ENCODE data around the gene DGUOK. TPM values are rescaled to one million over a fixed set of nuclear protein-coding genes. Genes with fewer than 3 reads are reported as not detected.

Gene DGUOK
- total RNA-seq (10 to 100 TPM; 19.6 to 24.4 TPM), polyA plus RNA-seq (10 to 100 TPM; 32.2 to 49.7 TPM)

DNA sequence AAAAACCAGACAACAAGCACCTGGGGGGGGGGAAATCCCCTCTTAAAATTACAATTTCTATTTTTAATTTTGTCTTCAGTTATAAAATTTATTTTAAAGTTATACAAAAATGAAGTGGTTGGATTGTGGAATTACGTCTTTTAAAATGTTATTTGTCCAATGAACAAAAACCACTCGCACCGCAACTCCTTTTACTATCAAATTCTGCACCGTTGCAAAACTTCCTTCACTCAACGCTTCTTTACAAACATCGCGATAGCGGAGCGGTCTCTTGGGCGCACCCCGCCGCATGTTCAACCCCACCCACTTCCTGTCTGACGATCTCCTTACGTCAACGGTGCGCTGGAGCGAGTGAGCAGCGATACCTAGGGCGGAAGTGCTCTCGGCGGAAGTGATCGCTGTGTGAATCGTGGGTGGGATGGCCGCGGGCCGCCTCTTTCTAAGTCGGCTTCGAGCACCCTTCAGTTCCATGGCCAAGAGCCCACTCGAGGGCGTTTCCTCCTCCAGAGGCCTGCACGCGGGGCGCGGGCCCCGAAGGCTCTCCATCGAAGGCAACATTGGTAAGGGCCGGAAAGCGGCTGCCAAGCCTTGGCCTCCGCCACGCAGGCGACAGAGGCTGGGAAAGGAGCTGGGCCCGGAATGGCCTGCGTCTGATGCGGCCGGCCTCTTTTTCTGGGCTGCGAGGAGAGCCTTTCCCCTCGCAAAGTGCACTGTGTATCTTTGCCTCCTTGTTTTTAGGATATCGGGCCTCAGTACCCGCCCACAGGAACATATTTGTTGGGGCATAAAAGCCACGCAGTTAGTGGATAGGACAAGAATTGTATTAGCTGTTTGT is at the start of gene DGUOK:
Gene DGUOK, plus strand, starts transcription at position 388 of the 835 bp plus-strand sequence. Its CDS starts 31 bp downstream, at position 419.
- TF ChIP-seq RAD21 (IDR thresholded peaks at IDR 0.05) (peak; percentile 49 to 51), TAF1 (conservative IDR thresholded peaks at IDR 0.05) (peak; percentile 56), YY1 (IDR thresholded peaks at IDR 0.05) (peak; percentile 96), FOXA2 (IDR thresholded peaks at IDR 0.05) (no peak), SP1 (IDR thresholded peaks at IDR 0.05) (peak; percentile 63), NR2F2 (IDR thresholded peaks at IDR 0.05) (no peak), EGR1 (IDR thresholded peaks at IDR 0.05; ENCODE audit: low read depth in 2 of 2) (peak; percentile 43 to 59), HNF4G (IDR thresholded peaks at IDR 0.05) (no peak), HNF4A (conservative IDR thresholded peaks at IDR 0.05) (peak in 1 of 2 donors; percentile 23), FOXA1 (IDR thresholded peaks at IDR 0.05) (peak; percentile 6), JUND (IDR thresholded peaks at IDR 0.05) (peak; percentile 74 to 84), GABPA (IDR thresholded peaks at IDR 0.05 in 1 of 2, conservative IDR thresholded peaks at IDR 0.05 in 1 of 2) (peak; percentile 95 to 98), RXRA (IDR thresholded peaks at IDR 0.05) (peak; percentile 31 to 39)
- TF ChIP-seq, protein P1, sequence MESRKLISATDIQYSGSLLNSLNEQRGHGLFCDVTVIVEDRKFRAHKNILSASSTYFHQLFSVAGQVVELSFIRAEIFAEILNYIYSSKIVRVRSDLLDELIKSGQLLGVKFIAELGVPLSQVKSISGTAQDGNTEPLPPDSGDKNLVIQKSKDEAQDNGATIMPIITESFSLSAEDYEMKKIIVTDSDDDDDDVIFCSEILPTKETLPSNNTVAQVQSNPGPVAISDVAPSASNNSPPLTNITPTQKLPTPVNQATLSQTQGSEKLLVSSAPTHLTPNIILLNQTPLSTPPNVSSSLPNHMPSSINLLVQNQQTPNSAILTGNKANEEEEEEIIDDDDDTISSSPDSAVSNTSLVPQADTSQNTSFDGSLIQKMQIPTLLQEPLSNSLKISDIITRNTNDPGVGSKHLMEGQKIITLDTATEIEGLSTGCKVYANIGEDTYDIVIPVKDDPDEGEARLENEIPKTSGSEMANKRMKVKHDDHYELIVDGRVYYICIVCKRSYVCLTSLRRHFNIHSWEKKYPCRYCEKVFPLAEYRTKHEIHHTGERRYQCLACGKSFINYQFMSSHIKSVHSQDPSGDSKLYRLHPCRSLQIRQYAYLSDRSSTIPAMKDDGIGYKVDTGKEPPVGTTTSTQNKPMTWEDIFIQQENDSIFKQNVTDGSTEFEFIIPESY (IDR thresholded peaks at IDR 0.05) = peak; percentile 99
- TF ChIP-seq, protein P2, sequence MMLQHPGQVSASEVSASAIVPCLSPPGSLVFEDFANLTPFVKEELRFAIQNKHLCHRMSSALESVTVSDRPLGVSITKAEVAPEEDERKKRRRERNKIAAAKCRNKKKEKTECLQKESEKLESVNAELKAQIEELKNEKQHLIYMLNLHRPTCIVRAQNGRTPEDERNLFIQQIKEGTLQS (IDR thresholded peaks at IDR 0.05) = peak; percentile 51
- TF ChIP-seq, protein P3, sequence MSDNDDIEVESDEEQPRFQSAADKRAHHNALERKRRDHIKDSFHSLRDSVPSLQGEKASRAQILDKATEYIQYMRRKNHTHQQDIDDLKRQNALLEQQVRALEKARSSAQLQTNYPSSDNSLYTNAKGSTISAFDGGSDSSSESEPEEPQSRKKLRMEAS (IDR thresholded peaks at IDR 0.05) = peak; percentile 72
- TF ChIP-seq, protein P4, sequence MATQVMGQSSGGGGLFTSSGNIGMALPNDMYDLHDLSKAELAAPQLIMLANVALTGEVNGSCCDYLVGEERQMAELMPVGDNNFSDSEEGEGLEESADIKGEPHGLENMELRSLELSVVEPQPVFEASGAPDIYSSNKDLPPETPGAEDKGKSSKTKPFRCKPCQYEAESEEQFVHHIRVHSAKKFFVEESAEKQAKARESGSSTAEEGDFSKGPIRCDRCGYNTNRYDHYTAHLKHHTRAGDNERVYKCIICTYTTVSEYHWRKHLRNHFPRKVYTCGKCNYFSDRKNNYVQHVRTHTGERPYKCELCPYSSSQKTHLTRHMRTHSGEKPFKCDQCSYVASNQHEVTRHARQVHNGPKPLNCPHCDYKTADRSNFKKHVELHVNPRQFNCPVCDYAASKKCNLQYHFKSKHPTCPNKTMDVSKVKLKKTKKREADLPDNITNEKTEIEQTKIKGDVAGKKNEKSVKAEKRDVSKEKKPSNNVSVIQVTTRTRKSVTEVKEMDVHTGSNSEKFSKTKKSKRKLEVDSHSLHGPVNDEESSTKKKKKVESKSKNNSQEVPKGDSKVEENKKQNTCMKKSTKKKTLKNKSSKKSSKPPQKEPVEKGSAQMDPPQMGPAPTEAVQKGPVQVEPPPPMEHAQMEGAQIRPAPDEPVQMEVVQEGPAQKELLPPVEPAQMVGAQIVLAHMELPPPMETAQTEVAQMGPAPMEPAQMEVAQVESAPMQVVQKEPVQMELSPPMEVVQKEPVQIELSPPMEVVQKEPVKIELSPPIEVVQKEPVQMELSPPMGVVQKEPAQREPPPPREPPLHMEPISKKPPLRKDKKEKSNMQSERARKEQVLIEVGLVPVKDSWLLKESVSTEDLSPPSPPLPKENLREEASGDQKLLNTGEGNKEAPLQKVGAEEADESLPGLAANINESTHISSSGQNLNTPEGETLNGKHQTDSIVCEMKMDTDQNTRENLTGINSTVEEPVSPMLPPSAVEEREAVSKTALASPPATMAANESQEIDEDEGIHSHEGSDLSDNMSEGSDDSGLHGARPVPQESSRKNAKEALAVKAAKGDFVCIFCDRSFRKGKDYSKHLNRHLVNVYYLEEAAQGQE (IDR thresholded peaks at IDR 0.05) = peak; percentile 51
- TF ChIP-seq, protein P5, sequence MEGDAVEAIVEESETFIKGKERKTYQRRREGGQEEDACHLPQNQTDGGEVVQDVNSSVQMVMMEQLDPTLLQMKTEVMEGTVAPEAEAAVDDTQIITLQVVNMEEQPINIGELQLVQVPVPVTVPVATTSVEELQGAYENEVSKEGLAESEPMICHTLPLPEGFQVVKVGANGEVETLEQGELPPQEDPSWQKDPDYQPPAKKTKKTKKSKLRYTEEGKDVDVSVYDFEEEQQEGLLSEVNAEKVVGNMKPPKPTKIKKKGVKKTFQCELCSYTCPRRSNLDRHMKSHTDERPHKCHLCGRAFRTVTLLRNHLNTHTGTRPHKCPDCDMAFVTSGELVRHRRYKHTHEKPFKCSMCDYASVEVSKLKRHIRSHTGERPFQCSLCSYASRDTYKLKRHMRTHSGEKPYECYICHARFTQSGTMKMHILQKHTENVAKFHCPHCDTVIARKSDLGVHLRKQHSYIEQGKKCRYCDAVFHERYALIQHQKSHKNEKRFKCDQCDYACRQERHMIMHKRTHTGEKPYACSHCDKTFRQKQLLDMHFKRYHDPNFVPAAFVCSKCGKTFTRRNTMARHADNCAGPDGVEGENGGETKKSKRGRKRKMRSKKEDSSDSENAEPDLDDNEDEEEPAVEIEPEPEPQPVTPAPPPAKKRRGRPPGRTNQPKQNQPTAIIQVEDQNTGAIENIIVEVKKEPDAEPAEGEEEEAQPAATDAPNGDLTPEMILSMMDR (IDR thresholded peaks at IDR 0.05; ENCODE audit: low read depth, low read length, missing input control) = no peak
- under 1% methylated on average over 50 of the region's 50 CpGs for WGBS
- peak; percentile 95 for DNase-seq (ENCODE audit: low spot score)
- peaks cover 0 to 3% (median 0%) of the 10 kb centered on the region in 4 donors for H3K27me3 ChIP-seq (ENCODE audit: control insufficient read depth in 4 of 4, insufficient read depth in 4 of 4, low read length in 3 of 4)
- peak within 1 kb of the TSS; percentile 82 to 96 for H3K9ac ChIP-seq (ENCODE audit: low read depth in 1 of 2, low read length in 2 of 2)
- H3K9me3 ChIP-seq (ENCODE audit: control insufficient read depth in 4 of 4, low read length in 3 of 4) = no peaks in the 10 kb centered on the region
- H3K4me1 ChIP-seq (ENCODE audit: control insufficient read depth in 4 of 4, insufficient read depth in 4 of 4, low read length in 3 of 4) = peaks cover 10 to 27% (median 15%) of the 10 kb centered on the region in 4 donors
- no peaks in the 10 kb centered on the region for H3K36me3 ChIP-seq (ENCODE audit: control insufficient read depth in 4 of 4, insufficient read depth in 3 of 4, low read depth in 1 of 4, low read length in 3 of 4)
- peak within 1 kb of the TSS; percentile 86 to 98 (median 96) for H3K4me3 ChIP-seq (ENCODE audit: low read depth in 1 of 3, low read length in 3 of 3)
- peak within 1 kb of the TSS; percentile 81 to 93 for H3K27ac ChIP-seq (ENCODE audit: low read depth in 1 of 2, low read length in 2 of 2)

All from liver (tissue), 9 donors.